GM23338 (cell line): ENCODE data around the gene BICD2. TPM values are rescaled to one million over a fixed set of nuclear protein-coding genes. Genes with fewer than 3 reads are reported as not detected.

Source experiments
- ATAC-seq: fragments of 200-7000 bp; cut with Tn5 transposase; 3 replicates; pipeline ENCODE4 v1.9.1; 2020
- DNase-seq: peaks from one replicate; pipeline ENCODE4 v3.0.0-alpha.2; 2015; ENCODE audit warnings: low spot score
- H2AFZ ChIP-seq: fragments of 200-600 bp; sonication (generic); 2 replicates; pipeline ENCODE4 v1.8.0; 2016; ENCODE audit warnings: antibody characterized with exemption, mild to moderate bottlenecking, moderate library complexity
- H3F3A ChIP-seq: fragments of 200-600 bp; sonication (generic); replicated peaks from 2 replicates; pipeline ENCODE4 v1.8.0; 2017; ENCODE audit warnings: antibody characterized with exemption, mixed run types, low read depth
- H3K27ac ChIP-seq: fragments of 200-600 bp; sonication (generic); 2 replicates; pipeline ENCODE4 v1.6.1; 2016; ENCODE audit warnings: low read depth
- H3K27me3 ChIP-seq: fragments of 200-600 bp; sonication (generic); 2 replicates; pipeline ENCODE4 v1.8.0; 2016; ENCODE audit warnings: mild to moderate bottlenecking, mixed run types, moderate library complexity; ENCODE audit not compliant: insufficient read depth
- H3K36me3 ChIP-seq: fragments of 200-600 bp; sonication (generic); 2 replicates; pipeline ENCODE4 v1.8.0; 2016; ENCODE audit warnings: mild to moderate bottlenecking; ENCODE audit not compliant: insufficient read depth
- H3K4me1 ChIP-seq: fragments of 200-600 bp; sonication (generic); 2 replicates; pipeline ENCODE4 v1.8.0; 2016; ENCODE audit warnings: mild to moderate bottlenecking, moderate library complexity; ENCODE audit not compliant: insufficient read depth
- H3K4me2 ChIP-seq: fragments of 200-600 bp; sonication (generic); 2 replicates; pipeline ENCODE4 v1.7.1; 2017; ENCODE audit warnings: mixed run types
- H3K4me3 ChIP-seq: fragments of 200-600 bp; sonication (generic); 2 replicates; pipeline ENCODE4 v1.6.1; 2016; ENCODE audit warnings: mixed run types
- H3K79me2 ChIP-seq: fragments of 200-600 bp; sonication (generic); replicated peaks from 2 replicates; pipeline ENCODE4 v1.8.0; 2017; ENCODE audit warnings: mild to moderate bottlenecking; ENCODE audit not compliant: insufficient read depth
- H3K9me2 ChIP-seq: fragments of 200-600 bp; sonication (generic); 2 replicates; pipeline ENCODE4 v1.8.0; 2017; ENCODE audit not compliant: insufficient read depth
- H4K20me1 ChIP-seq: fragments of 200-600 bp; sonication (generic); replicated peaks from 2 replicates; pipeline ENCODE4 v1.8.0; 2017; ENCODE audit warnings: mild to moderate bottlenecking; ENCODE audit not compliant: insufficient read depth
- H3K27ac Mint-ChIP-seq: 2 replicates; pipeline ENCODE4 v1.8.0; 2020; ENCODE audit warnings: inconsistent platforms, mild to moderate bottlenecking, moderate library complexity, mixed read lengths
- H3K27me3 Mint-ChIP-seq: 3 replicates; pipeline ENCODE4 v1.8.0; 2022; ENCODE audit warnings: low read depth, mild to moderate bottlenecking, moderate library complexity, mixed read lengths, inconsistent platforms; ENCODE audit not compliant: insufficient read depth, poor library complexity
- H3K36me3 Mint-ChIP-seq: 3 replicates; pipeline ENCODE4 v1.8.0; 2021; ENCODE audit warnings: low read depth, mild to moderate bottlenecking, inconsistent platforms, moderate library complexity, mixed read lengths
- H3K4me1 Mint-ChIP-seq: 3 replicates; pipeline ENCODE4 v1.8.0; 2020; ENCODE audit warnings: mild to moderate bottlenecking, inconsistent platforms, mixed read lengths
- H3K4me3 Mint-ChIP-seq: 3 replicates; pipeline ENCODE4 v1.8.0; 2021; ENCODE audit warnings: moderate library complexity, mild to moderate bottlenecking, inconsistent platforms, mixed read lengths
- H3K9me3 Mint-ChIP-seq: 3 replicates; pipeline ENCODE4 v1.8.0; 2020; ENCODE audit warnings: moderate library complexity, mild to moderate bottlenecking, inconsistent platforms, mixed read lengths
- JUNB ChIP-seq: IDR thresholded peaks from one replicate; pipeline ENCODE4 v1.6.1; 2016; ENCODE audit warnings: antibody characterized with exemption; ENCODE audit not compliant: unreplicated experiment
- polyA plus RNA-seq: library from polyadenylated mRNA; unstranded; fragments of >200 nt; fragmentation: Nextera tagmentation; extraction: Ambion mirVana; gene quantifications from 2 replicates; pipeline ENCODE4 v1.2.1, GENCODE V29; 2016
- total RNA-seq: library from RNA; depleted of rRNA; stranded (reverse); fragments of >200 nt; shearing (Covaris generic); gene quantifications from 2 replicates; pipeline ENCODE4 v1.2.3, GENCODE V29; 2014
- TF ChIP-seq, protein P1 (sequence below): fragments of 250-450 bp; sonication (Bioruptor Pico); IDR thresholded peaks from 2 replicates; pipeline ENCODE4 v1.5.0; 2020; ENCODE audit warnings: mild to moderate bottlenecking, moderate library complexity
- TF ChIP-seq, protein P2 (sequence below): IDR thresholded peaks from 2 replicates; pipeline ENCODE4 v1.6.1; 2016; ENCODE audit warnings: antibody characterized with exemption

BICD2 gene
- total and polyA plus RNA-seq, 2 experiments from 2014 or later = 8.7 to 34.3 TPM

DNA sequence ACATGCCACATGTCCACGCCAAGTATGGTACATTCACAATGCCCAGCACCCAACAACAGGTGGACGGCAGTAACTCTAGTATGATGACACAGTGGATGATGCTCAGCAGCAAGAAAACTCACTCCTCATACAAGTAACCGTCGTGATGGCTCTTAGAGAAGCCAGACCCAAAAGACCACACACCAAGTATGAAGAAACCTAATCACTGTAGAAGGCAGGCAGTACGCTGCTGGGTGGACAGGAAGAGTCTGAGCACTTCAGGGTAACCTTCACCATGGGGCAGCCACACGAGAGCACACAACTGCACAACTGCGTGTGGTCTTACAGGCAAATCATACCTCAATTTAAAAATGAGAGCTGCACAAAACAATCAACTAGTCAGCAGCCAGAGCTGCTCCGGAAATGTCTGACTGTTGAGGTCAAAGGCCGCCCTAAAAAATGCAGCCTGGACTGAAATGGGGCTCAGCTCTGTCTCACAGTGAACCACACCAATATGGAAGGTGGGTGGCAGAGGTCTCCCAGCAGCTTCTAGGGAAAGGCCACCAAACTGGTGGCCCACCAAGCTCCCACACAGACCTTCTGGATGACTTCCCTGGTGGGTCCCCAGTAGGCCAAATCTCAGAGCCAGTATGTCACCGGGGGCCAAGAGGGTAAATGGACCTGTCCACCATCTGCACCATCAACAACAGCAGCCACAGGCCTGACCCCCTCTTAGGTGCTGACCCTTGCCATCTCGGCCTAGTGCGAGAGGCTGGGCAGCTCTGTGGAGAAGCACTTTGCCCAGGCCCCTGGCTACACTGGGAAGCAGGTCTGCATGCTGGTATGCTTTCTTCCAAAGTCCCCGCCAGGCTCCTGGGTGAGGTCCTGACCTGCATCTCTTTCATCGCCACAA is 17.8 kb downstream of the BICD2 start:
- ATAC-seq = no peak
- no peaks in the 10 kb centered on the region for H3F3A ChIP-seq
- Mint-ChIP-seq H3K27ac (no peak overlapping the region; the same call in 1 of the 2 replicates), H3K4me3 (no peak overlapping the region), H3K27me3 (peaks cover 15% of the 10 kb centered on the region), H3K36me3 (peaks cover 4% of the 10 kb centered on the region; the same call in 2 of the 3 replicates), H3K9me3 (no peaks in the 10 kb centered on the region), H3K4me1 (peaks cover 46% of the 10 kb centered on the region)
- H2AFZ ChIP-seq = no peak overlapping the region
- no peak overlapping the region for H3K27ac ChIP-seq
- TF ChIP-seq, protein P1, sequence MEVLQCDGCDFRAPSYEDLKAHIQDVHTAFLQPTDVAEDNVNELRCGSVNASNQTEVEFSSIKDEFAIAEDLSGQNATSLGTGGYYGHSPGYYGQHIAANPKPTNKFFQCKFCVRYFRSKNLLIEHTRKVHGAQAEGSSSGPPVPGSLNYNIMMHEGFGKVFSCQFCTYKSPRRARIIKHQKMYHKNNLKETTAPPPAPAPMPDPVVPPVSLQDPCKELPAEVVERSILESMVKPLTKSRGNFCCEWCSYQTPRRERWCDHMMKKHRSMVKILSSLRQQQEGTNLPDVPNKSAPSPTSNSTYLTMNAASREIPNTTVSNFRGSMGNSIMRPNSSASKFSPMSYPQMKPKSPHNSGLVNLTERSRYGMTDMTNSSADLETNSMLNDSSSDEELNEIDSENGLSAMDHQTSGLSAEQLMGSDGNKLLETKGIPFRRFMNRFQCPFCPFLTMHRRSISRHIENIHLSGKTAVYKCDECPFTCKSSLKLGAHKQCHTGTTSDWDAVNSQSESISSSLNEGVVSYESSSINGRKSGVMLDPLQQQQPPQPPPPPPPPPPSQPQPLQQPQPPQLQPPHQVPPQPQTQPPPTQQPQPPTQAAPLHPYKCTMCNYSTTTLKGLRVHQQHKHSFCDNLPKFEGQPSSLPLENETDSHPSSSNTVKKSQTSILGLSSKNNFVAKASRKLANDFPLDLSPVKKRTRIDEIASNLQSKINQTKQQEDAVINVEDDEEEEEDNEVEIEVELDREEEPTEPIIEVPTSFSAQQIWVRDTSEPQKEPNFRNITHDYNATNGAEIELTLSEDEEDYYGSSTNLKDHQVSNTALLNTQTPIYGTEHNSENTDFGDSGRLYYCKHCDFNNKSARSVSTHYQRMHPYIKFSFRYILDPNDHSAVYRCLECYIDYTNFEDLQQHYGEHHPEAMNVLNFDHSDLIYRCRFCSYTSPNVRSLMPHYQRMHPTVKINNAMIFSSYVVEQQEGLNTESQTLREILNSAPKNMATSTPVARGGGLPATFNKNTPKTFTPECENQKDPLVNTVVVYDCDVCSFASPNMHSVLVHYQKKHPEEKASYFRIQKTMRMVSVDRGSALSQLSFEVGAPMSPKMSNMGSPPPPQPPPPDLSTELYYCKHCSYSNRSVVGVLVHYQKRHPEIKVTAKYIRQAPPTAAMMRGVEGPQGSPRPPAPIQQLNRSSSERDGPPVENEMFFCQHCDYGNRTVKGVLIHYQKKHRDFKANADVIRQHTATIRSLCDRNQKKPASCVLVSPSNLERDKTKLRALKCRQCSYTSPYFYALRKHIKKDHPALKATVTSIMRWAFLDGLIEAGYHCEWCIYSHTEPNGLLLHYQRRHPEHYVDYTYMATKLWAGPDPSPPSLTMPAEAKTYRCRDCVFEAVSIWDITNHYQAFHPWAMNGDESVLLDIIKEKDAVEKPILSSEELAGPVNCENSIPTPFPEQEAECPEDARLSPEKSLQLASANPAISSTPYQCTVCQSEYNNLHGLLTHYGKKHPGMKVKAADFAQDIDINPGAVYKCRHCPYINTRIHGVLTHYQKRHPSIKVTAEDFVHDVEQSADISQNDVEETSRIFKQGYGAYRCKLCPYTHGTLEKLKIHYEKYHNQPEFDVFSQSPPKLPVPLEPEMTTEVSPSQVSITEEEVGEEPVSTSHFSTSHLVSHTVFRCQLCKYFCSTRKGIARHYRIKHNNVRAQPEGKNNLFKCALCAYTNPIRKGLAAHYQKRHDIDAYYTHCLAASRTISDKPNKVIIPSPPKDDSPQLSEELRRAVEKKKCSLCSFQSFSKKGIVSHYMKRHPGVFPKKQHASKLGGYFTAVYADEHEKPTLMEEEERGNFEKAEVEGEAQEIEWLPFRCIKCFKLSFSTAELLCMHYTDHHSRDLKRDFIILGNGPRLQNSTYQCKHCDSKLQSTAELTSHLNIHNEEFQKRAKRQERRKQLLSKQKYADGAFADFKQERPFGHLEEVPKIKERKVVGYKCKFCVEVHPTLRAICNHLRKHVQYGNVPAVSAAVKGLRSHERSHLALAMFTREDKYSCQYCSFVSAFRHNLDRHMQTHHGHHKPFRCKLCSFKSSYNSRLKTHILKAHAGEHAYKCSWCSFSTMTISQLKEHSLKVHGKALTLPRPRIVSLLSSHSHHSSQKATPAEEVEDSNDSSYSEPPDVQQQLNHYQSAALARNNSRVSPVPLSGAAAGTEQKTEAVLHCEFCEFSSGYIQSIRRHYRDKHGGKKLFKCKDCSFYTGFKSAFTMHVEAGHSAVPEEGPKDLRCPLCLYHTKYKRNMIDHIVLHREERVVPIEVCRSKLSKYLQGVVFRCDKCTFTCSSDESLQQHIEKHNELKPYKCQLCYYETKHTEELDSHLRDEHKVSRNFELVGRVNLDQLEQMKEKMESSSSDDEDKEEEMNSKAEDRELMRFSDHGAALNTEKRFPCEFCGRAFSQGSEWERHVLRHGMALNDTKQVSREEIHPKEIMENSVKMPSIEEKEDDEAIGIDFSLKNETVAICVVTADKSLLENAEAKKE (CRISPR knock-in tag) = no peak
- H3K4me1 ChIP-seq = peaks cover 4% of the 10 kb centered on the region
- H3K79me2 ChIP-seq = peaks cover 95% of the 10 kb centered on the region
- H3K9me2 ChIP-seq = no peaks in the 10 kb centered on the region
- no peak for DNase-seq
- peaks cover 27% of the 10 kb centered on the region for H4K20me1 ChIP-seq
- no peak overlapping the region for H3K4me2 ChIP-seq
- no peaks in the 10 kb centered on the region for H3K36me3 ChIP-seq
- no peaks in the 10 kb centered on the region for H3K27me3 ChIP-seq
- H3K4me3 ChIP-seq = no peak overlapping the region

DNA sequence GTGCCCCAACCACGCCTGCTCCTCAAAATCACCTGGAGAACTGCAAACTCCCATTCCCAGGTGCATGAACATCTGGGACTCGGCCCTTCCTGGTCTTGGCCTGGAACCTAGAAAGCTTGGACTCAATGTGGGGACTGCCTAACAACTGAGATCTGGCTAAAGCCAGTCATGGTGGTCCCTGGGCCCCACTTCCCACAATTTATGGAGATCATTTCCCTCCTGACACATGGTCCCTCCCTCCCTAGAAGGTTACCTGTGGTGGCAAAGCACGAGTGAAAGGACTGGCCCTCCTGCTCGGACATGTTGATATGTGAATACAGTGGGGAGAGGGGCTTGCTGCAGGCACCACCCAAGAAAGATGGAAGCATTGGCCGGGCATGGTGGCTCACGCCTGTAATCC is 18.8 kb downstream of the BICD2 start:
- Mint-ChIP-seq H3K27me3 (peaks cover 15% of the 10 kb centered on the region), H3K4me1 (peaks cover 45% of the 10 kb centered on the region), H3K4me3 (no peak overlapping the region), H3K27ac (no peak overlapping the region; the same call in 1 of the 2 replicates), H3K9me3 (no peaks in the 10 kb centered on the region), H3K36me3 (no peaks in the 10 kb centered on the region; the same call in 2 of the 3 replicates)
- Histone ChIP-seq H3F3A (no peaks in the 10 kb centered on the region), H4K20me1 (peaks cover 27% of the 10 kb centered on the region), H3K4me2 (no peak overlapping the region), H3K36me3 (no peaks in the 10 kb centered on the region), H3K9me2 (no peaks in the 10 kb centered on the region), H3K79me2 (peaks cover 95% of the 10 kb centered on the region), H3K27ac (no peak overlapping the region), H2AFZ (no peak overlapping the region), H3K4me1 (peaks cover 4% of the 10 kb centered on the region), H3K4me3 (no peak overlapping the region), H3K27me3 (no peaks in the 10 kb centered on the region)
- ATAC-seq = no peak
- no peak for DNase-seq
- TF ChIP-seq, protein P1 (CRISPR knock-in tag) = no peak
- TF ChIP-seq JUNB = no peak
- TF ChIP-seq, protein P2, sequence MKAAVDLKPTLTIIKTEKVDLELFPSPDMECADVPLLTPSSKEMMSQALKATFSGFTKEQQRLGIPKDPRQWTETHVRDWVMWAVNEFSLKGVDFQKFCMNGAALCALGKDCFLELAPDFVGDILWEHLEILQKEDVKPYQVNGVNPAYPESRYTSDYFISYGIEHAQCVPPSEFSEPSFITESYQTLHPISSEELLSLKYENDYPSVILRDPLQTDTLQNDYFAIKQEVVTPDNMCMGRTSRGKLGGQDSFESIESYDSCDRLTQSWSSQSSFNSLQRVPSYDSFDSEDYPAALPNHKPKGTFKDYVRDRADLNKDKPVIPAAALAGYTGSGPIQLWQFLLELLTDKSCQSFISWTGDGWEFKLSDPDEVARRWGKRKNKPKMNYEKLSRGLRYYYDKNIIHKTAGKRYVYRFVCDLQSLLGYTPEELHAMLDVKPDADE = no peak
